HL-60 (cell line): Measurements from ENCODE around the gene CEACAM4.

Source experiments
- DNase-seq, 2 experiments: peaks; one replicate each; pipeline ENCODE4 v3.0.0-alpha.2; 2010 to 2020; ENCODE audit warnings: low read depth in 1 of 2, low spot score in 1 of 2
- H3K27ac ChIP-seq: fragments of 250-450 bp; sonication (Bioruptor Pico); replicated peaks from 2 replicates; pipeline ENCODE4 v1.5.1; 2020; ENCODE audit warnings: mild to moderate bottlenecking, moderate library complexity
- H3K27me3 ChIP-seq: fragments of 250-450 bp; sonication (Bioruptor Pico); 2 replicates; pipeline ENCODE4 v1.5.1; 2021; ENCODE audit warnings: mild to moderate bottlenecking, moderate library complexity; ENCODE audit not compliant: insufficient read depth, poor library complexity, severe bottlenecking
- H3K4me3 ChIP-seq: replicated peaks from 2 replicates; pipeline ENCODE4 v1.5.1; 2011; ENCODE audit warnings: mild to moderate bottlenecking, control low read depth, low read length; ENCODE audit not compliant: insufficient read depth
- CTCF ChIP-seq: IDR thresholded peaks from one replicate; pipeline ENCODE4 v1.5.1; 2011; ENCODE audit warnings: low read length, control low read depth, inconsistent platforms; ENCODE audit not compliant: insufficient read depth
- GABPA ChIP-seq: IDR thresholded peaks from 2 replicates; pipeline ENCODE4 v1.6.1; 2012; ENCODE audit warnings: low read depth
- POLR2AphosphoS5 ChIP-seq: IDR thresholded peaks from 2 replicates; pipeline ENCODE4 v1.6.1; 2012; ENCODE audit warnings: low read depth
- REST ChIP-seq: IDR thresholded peaks from 2 replicates; pipeline ENCODE4 v1.6.1; 2012; ENCODE audit warnings: low read depth; ENCODE audit not compliant: insufficient replicate concordance
- SPI1 ChIP-seq: IDR thresholded peaks from 2 replicates; pipeline ENCODE4 v1.6.1; 2012; ENCODE audit warnings: low read depth, mild to moderate bottlenecking, borderline replicate concordance

The CEACAM4 gene

GRCh38 chr19:41595890-41596280, 31.0 kb downstream of the CEACAM4 start:
- TF ChIP-seq POLR2AphosphoS5 = no peak
- no peak for TF ChIP-seq REST
- no peak for TF ChIP-seq GABPA
- no peak for TF ChIP-seq CTCF
- TF ChIP-seq SPI1 = no peak
- DNase-seq = no peak
- Histone ChIP-seq H3K27me3 (no peaks in the 10 kb centered on the region), H3K27ac (no peak overlapping the region), H3K4me3 (no peak overlapping the region)

- no peak for TF ChIP-seq SPI1
- no peak for TF ChIP-seq POLR2AphosphoS5
- TF ChIP-seq GABPA = no peak
- peak; percentile 65 for TF ChIP-seq CTCF
- no peak for TF ChIP-seq REST
- peak; percentile 60 to 78 for DNase-seq
- Histone ChIP-seq H3K27me3 (no peaks in the 10 kb centered on the region), H3K4me3 (no peak overlapping the region), H3K27ac (no peak overlapping the region; the same call in 1 of the 2 replicates)
These were observed 31.5 kb downstream of the CEACAM4 start for GRCh38 chr19:41595258-41595889.

- no peak overlapping the region for H3K4me3 ChIP-seq
- no peak for TF ChIP-seq SPI1
- no peak for TF ChIP-seq CTCF
- no peak for TF ChIP-seq POLR2AphosphoS5
- TF ChIP-seq GABPA = no peak
- no peak for TF ChIP-seq REST
- no peak for DNase-seq
- no peak overlapping the region for H3K27ac ChIP-seq
- H3K27me3 ChIP-seq = no peaks in the 10 kb centered on the region
These were observed 34.8 kb downstream of the CEACAM4 start for GRCh38 chr19:41591951-41592562.
